ENCODE measurements around the gene LAMC3. TPM values are rescaled to one million over a fixed set of nuclear protein-coding genes. Genes with fewer than 3 reads are reported as not detected.

Gene LAMC3
- total and polyA plus RNA-seq, 2 experiments from 2014 or later, result 5.4 to 14.0 TPM

GRCh38 chr9:130989891-130990290 is 19.1 kb upstream of the LAMC3 start:
- H3K27ac ChIP-seq, result no peak overlapping the region
- H3K36me3 ChIP-seq, result no peaks in the 10 kb centered on the region
- no peak for TF ChIP-seq CTCF (IDR thresholded peaks at IDR 0.05; ENCODE audit: low read depth, low read length)
- no peaks in the 10 kb centered on the region for H3K4me1 ChIP-seq (ENCODE audit: low read depth)
- H3K27me3 ChIP-seq, result no peaks in the 10 kb centered on the region
- H3K4me3 ChIP-seq, result no peak overlapping the region
- no peaks in the 10 kb centered on the region for H3K9me3 ChIP-seq (ENCODE audit: low read depth)
- no peak for DNase-seq (ENCODE audit: low read depth in 1 of 2, low spot score in 1 of 2)

GRCh38 chr9:130990306-130990977 is 18.5 kb upstream of the LAMC3 start:
- H3K4me3 ChIP-seq, result no peak overlapping the region
- H3K27me3 ChIP-seq, result no peaks in the 10 kb centered on the region
- TF ChIP-seq CTCF (IDR thresholded peaks at IDR 0.05; ENCODE audit: low read depth, low read length), result no peak
- no peak overlapping the region for H3K27ac ChIP-seq
- H3K4me1 ChIP-seq (ENCODE audit: low read depth), result no peaks in the 10 kb centered on the region
- DNase-seq (ENCODE audit: low read depth in 1 of 2, low spot score in 1 of 2), result peak in 1 of 2 donors; percentile 29
- no peaks in the 10 kb centered on the region for H3K36me3 ChIP-seq
- no peaks in the 10 kb centered on the region for H3K9me3 ChIP-seq (ENCODE audit: low read depth)

- H3K27me3 ChIP-seq, result no peaks in the 10 kb centered on the region
- H3K27ac ChIP-seq, result no peak overlapping the region
- H3K4me1 ChIP-seq (ENCODE audit: low read depth), result no peaks in the 10 kb centered on the region
- TF ChIP-seq CTCF (IDR thresholded peaks at IDR 0.05; ENCODE audit: low read depth, low read length), result peak; percentile 9
- H3K4me3 ChIP-seq, result no peak overlapping the region
- DNase-seq (ENCODE audit: low read depth in 1 of 2, low spot score in 1 of 2), result no peak
- H3K9me3 ChIP-seq (ENCODE audit: low read depth), result no peaks in the 10 kb centered on the region
- H3K36me3 ChIP-seq, result no peaks in the 10 kb centered on the region
Measured at GRCh38 chr9:130990978-130991777, 17.8 kb upstream of the LAMC3 start.

GRCh38 chr9:130991778-130992681 is 16.9 kb upstream of the LAMC3 start:
- Histone ChIP-seq H3K36me3 (no peaks in the 10 kb centered on the region), H3K4me1 (ENCODE audit: low read depth) (no peaks in the 10 kb centered on the region), H3K27ac (no peak overlapping the region), H3K9me3 (ENCODE audit: low read depth) (no peaks in the 10 kb centered on the region), H3K27me3 (no peaks in the 10 kb centered on the region), H3K4me3 (no peak overlapping the region)
- no peak for DNase-seq (ENCODE audit: low read depth in 1 of 2, low spot score in 1 of 2)
- no peak for TF ChIP-seq CTCF (IDR thresholded peaks at IDR 0.05; ENCODE audit: low read depth, low read length)

GRCh38 chr9:130992682-130993032 is 16.3 kb upstream of the LAMC3 start:
- Histone ChIP-seq H3K4me1 (ENCODE audit: low read depth) (no peaks in the 10 kb centered on the region), H3K4me3 (no peak overlapping the region), H3K9me3 (ENCODE audit: low read depth) (no peaks in the 10 kb centered on the region), H3K27me3 (no peaks in the 10 kb centered on the region), H3K36me3 (no peaks in the 10 kb centered on the region), H3K27ac (no peak overlapping the region)
- no peak for DNase-seq (ENCODE audit: low read depth in 1 of 2, low spot score in 1 of 2)
- no peak for TF ChIP-seq CTCF (IDR thresholded peaks at IDR 0.05; ENCODE audit: low read depth, low read length)
